Mucosa of descending colon (tissue), 3 donors: Measurements from ENCODE around the gene GEMIN2. TPM values are rescaled to one million over a fixed set of nuclear protein-coding genes. Genes with fewer than 3 reads are reported as not detected.
"Not testable (repeated sequence)": the region's sequence is repeated elsewhere in the genome, so short reads cannot be mapped to it uniquely, and the experiment has no call there.

ENCODE experiments used
- ATAC-seq: fragments of 200-7000 bp; cut with Tn5 transposase; one replicate; pipeline ENCODE4 v1.9.1; 2020; ENCODE audit warnings: mild to moderate bottlenecking, moderate library complexity
- DNase-seq, 3 donors: peaks; one replicate each; pipeline ENCODE4 v3.0.0-alpha.2; 2020
- H3K36me3 ChIP-seq: fragments of 200-600 bp; one replicate; pipeline ENCODE4 v1.8.0; 2021; ENCODE audit warnings: low read depth, mild to moderate bottlenecking
- H3K4me1 ChIP-seq: fragments of 200-600 bp; one replicate; pipeline ENCODE4 v1.8.0; 2021; ENCODE audit warnings: low read depth, mild to moderate bottlenecking
- H3K4me3 ChIP-seq: fragments of 200-600 bp; one replicate; pipeline ENCODE4 v1.8.0; 2021; ENCODE audit warnings: mild to moderate bottlenecking
- H3K9me3 ChIP-seq: fragments of 200-600 bp; one replicate; pipeline ENCODE4 v1.8.0; 2021; ENCODE audit warnings: mild to moderate bottlenecking
- CTCF ChIP-seq: fragments of 200-600 bp; IDR thresholded peaks from one replicate; pipeline ENCODE4 v1.8.0; 2022; ENCODE audit warnings: antibody characterized with exemption, mild to moderate bottlenecking
- intact Hi-C, 2 donors: fragments of 100-400 bp; cut with DNase I in 1 of 2; cut with micrococcal nuclease in 1 of 2; formaldehyde crosslinking; loops; one replicate each; pipeline versions ENCODE4 v1.11.0 to v1.11.1; 2022; cut with DNase I, micrococcal nuclease
- total RNA-seq, 3 donors: library from RNA; stranded (reverse); fragmentation: NEBNext Ultra II Directional in 2 of 3; extraction: Animal tissue kit (Norgen Biotek cat#: 25700) in 2 of 3; gene quantifications; one replicate each; pipeline versions ENCODE4 v1.2.1 to v1.2.4, GENCODE V29; 2021 to 2023
- donor health status: DM: no; HTN: no; CAD: no; lungs with moderate emphysema.
- donor health status: DM: no; HTN: no; CAD: no.
- donor health status: DM: no; HTN: yes; CAD: no.

Gene GEMIN2
- total RNA-seq, 3 donors from 2014 or later: 7.9 to 8.2 (median 8.1) TPM

- Histone ChIP-seq H3K4me3 (no peak overlapping the region), H3K4me1 (peaks cover 7% of the 10 kb centered on the region), H3K36me3 (no peaks in the 10 kb centered on the region), H3K9me3 (no peaks in the 10 kb centered on the region)
- DNase-seq (no peak), ATAC-seq (no peak)
- intact Hi-C loops: loop anchor here in 1 of 2 donors (10.0 kb wide), 1 partner anchor 66 kb away; the partner anchor contains the start of genes PNN and TRAPPC6B
- no peak for TF ChIP-seq CTCF
Measured at GRCh38 chr14:39108791-39109190, 5.3 kb upstream of the GEMIN2 start.

- intact Hi-C loops: loop anchor here in 1 of 2 donors (10.0 kb wide), 2 partner anchors 65 to 155 kb away; partner anchors contain the start of genes PNN and TRAPPC6B
- H3K4me3 ChIP-seq: no peak overlapping the region
- no peaks in the 10 kb centered on the region for H3K9me3 ChIP-seq
- peak in 1 of 3 donors; percentile 45 for DNase-seq
- TF ChIP-seq CTCF: no peak
- peaks cover 6% of the 10 kb centered on the region for H3K4me1 ChIP-seq
- H3K36me3 ChIP-seq: no peaks in the 10 kb centered on the region
- ATAC-seq: peak; percentile 63
Measured at GRCh38 chr14:39109893-39110715, 4.0 kb upstream of the GEMIN2 start.

GRCh38 chr14:39113685-39114072, 444 bp upstream of the GEMIN2 start:
- Histone ChIP-seq H3K4me3 (peak overlapping the region; percentile 39), H3K36me3 (no peaks in the 10 kb centered on the region), H3K9me3 (no peaks in the 10 kb centered on the region), H3K4me1 (peaks cover 7% of the 10 kb centered on the region)
- intact Hi-C loops: loop anchor here in 1 of 2 donors (10.0 kb wide), 1 partner anchor 151 kb away; no protein-coding TSS in a partner anchor
- TF ChIP-seq CTCF: no peak
- ATAC-seq (no peak), DNase-seq (no peak)

GRCh38 chr14:39122330-39123138, 8.4 kb downstream of the GEMIN2 start:
- no peaks in the 10 kb centered on the region for H3K36me3 ChIP-seq
- intact Hi-C loops: no loop called here
- H3K9me3 ChIP-seq: no peaks in the 10 kb centered on the region
- no peaks in the 10 kb centered on the region for H3K4me1 ChIP-seq
- no peak for TF ChIP-seq CTCF
- H3K4me3 ChIP-seq: no peak overlapping the region
- no peak for ATAC-seq
- no peak for DNase-seq

GRCh38 chr14:39137835-39138234, 23.7 kb downstream of the GEMIN2 start:
- H3K36me3 ChIP-seq, intact Hi-C loops, DNase-seq, H3K4me3 ChIP-seq, ATAC-seq, H3K9me3 ChIP-seq, H3K4me1 ChIP-seq: not testable (repeated sequence)

- ATAC-seq (no peak), DNase-seq (no peak)
- TF ChIP-seq CTCF: no peak
- intact Hi-C loops: no loop called here
- Histone ChIP-seq H3K4me1 (no peaks in the 10 kb centered on the region), H3K4me3 (no peak overlapping the region), H3K36me3 (no peaks in the 10 kb centered on the region), H3K9me3 (no peaks in the 10 kb centered on the region)
Measured at GRCh38 chr14:39138440-39138839, 24.3 kb downstream of the GEMIN2 start.
